ENCODE measurements around the gene S100B. TPM values are rescaled to one million over a fixed set of nuclear protein-coding genes. Genes with fewer than 3 reads are reported as not detected.

The S100B gene
- total RNA-seq, 1 experiment from 2014 or later: not detected

GRCh38 chr21:46569081-46569480, 35.8 kb downstream of the S100B start:
- no peak for TF ChIP-seq CTCF (IDR thresholded peaks at IDR 0.05; ENCODE audit: insufficient read depth in 1 of 2, low read depth in 1 of 2, low read length in 1 of 2, severe bottlenecking in 1 of 2, unreplicated experiment in 1 of 2)
- Mint-ChIP-seq H3K4me1 (ENCODE audit: low read depth, unreplicated experiment) (no peaks in the 10 kb centered on the region), H3K4me3 (ENCODE audit: unreplicated experiment) (no peak overlapping the region), H3K9me3 (ENCODE audit: unreplicated experiment) (peaks cover 10% of the 10 kb centered on the region), H3K27me3 (ENCODE audit: insufficient read depth, unreplicated experiment) (no peaks in the 10 kb centered on the region), H3K36me3 (ENCODE audit: insufficient read depth, unreplicated experiment) (peaks cover 43% of the 10 kb centered on the region), H3K27ac (ENCODE audit: unreplicated experiment) (no peak overlapping the region)
- CTCF ChIA-PET: no interaction called here
- Histone ChIP-seq H3K27me3 (replicated peaks; ENCODE audit: control insufficient read depth, insufficient read depth, low read length) (no peaks in the 10 kb centered on the region), H3K4me1 (no peaks in the 10 kb centered on the region), H3K4me3 (ENCODE audit: low read depth, low read length) (no peak overlapping the region), H3K36me3 (ENCODE audit: control insufficient read depth, insufficient read depth, low read length) (peaks cover 5% of the 10 kb centered on the region), H3K9me3 (no peaks in the 10 kb centered on the region; the same call in 1 of the 2 replicates)
- intact Hi-C loops (cut with micrococcal nuclease; ENCODE audit: unreplicated experiment): no loop called here
- no TSS peak for BruUV-seq (replicated peaks)
- POLR2A ChIA-PET: no interaction called here
- DNase-seq: no peak

GRCh38 chr21:46568562-46568961, 36.3 kb downstream of the S100B start:
- intact Hi-C loops (cut with micrococcal nuclease; ENCODE audit: unreplicated experiment): no loop called here
- peaks cover 43% of the 10 kb centered on the region for H3K36me3 Mint-ChIP-seq (ENCODE audit: insufficient read depth, unreplicated experiment)
- no peak overlapping the region for H3K4me3 ChIP-seq (ENCODE audit: low read depth, low read length)
- TSS peak; percentile 49 for BruUV-seq (replicated peaks)
- TF ChIP-seq CTCF (IDR thresholded peaks at IDR 0.05; ENCODE audit: insufficient read depth in 1 of 2, low read depth in 1 of 2, low read length in 1 of 2, severe bottlenecking in 1 of 2, unreplicated experiment in 1 of 2): no peak
- H3K27me3 ChIP-seq (replicated peaks; ENCODE audit: control insufficient read depth, insufficient read depth, low read length): no peaks in the 10 kb centered on the region
- no peak for DNase-seq
- peaks cover 10% of the 10 kb centered on the region for H3K9me3 Mint-ChIP-seq (ENCODE audit: unreplicated experiment)
- ChIA-PET POLR2A (no interaction called here), CTCF (no interaction called here)
- H3K4me3 Mint-ChIP-seq (ENCODE audit: unreplicated experiment): no peak overlapping the region
- H3K36me3 ChIP-seq (ENCODE audit: control insufficient read depth, insufficient read depth, low read length): peaks cover 5% of the 10 kb centered on the region
- H3K4me1 ChIP-seq: no peaks in the 10 kb centered on the region
- no peaks in the 10 kb centered on the region for H3K4me1 Mint-ChIP-seq (ENCODE audit: low read depth, unreplicated experiment)
- H3K27me3 Mint-ChIP-seq (ENCODE audit: insufficient read depth, unreplicated experiment): no peaks in the 10 kb centered on the region
- no peaks in the 10 kb centered on the region; the same call in 1 of the 2 replicates for H3K9me3 ChIP-seq
- H3K27ac Mint-ChIP-seq (ENCODE audit: unreplicated experiment): no peak overlapping the region

- no peak for DNase-seq
- Mint-ChIP-seq H3K36me3 (ENCODE audit: insufficient read depth, unreplicated experiment) (peaks cover 44% of the 10 kb centered on the region), H3K4me3 (ENCODE audit: unreplicated experiment) (no peak overlapping the region), H3K4me1 (ENCODE audit: low read depth, unreplicated experiment) (no peaks in the 10 kb centered on the region), H3K27me3 (ENCODE audit: insufficient read depth, unreplicated experiment) (no peaks in the 10 kb centered on the region), H3K27ac (ENCODE audit: unreplicated experiment) (no peak overlapping the region), H3K9me3 (ENCODE audit: unreplicated experiment) (peaks cover 10% of the 10 kb centered on the region)
- Histone ChIP-seq H3K4me3 (ENCODE audit: low read depth, low read length) (no peak overlapping the region), H3K27me3 (replicated peaks; ENCODE audit: control insufficient read depth, insufficient read depth, low read length) (no peaks in the 10 kb centered on the region), H3K36me3 (ENCODE audit: control insufficient read depth, insufficient read depth, low read length) (peaks cover 5% of the 10 kb centered on the region), H3K4me1 (no peaks in the 10 kb centered on the region), H3K9me3 (no peaks in the 10 kb centered on the region; the same call in 1 of the 2 replicates)
- ChIA-PET POLR2A (no interaction called here), CTCF (no interaction called here)
- intact Hi-C loops (cut with micrococcal nuclease; ENCODE audit: unreplicated experiment): no loop called here
- no TSS peak for BruUV-seq (replicated peaks)
- TF ChIP-seq CTCF (IDR thresholded peaks at IDR 0.05; ENCODE audit: insufficient read depth in 1 of 2, low read depth in 1 of 2, low read length in 1 of 2, severe bottlenecking in 1 of 2, unreplicated experiment in 1 of 2): no peak
These were observed 37.5 kb downstream of the S100B start for GRCh38 chr21:46567348-46567747.

Data from Caco-2 (cell line).